ENCODE results near the gene IGSF3.
"Not testable (repeated sequence)": the region's sequence is repeated elsewhere in the genome, so short reads cannot be mapped to it uniquely, and the experiment has no call there.

GRCh38 chr1:116645802-116646672, 21.5 kb downstream of the IGSF3 start:
- not testable (repeated sequence) for TF ChIP-seq CTCF (IDR thresholded peaks at IDR 0.05; ENCODE audit: borderline replicate concordance, extremely low read depth, low read length, poor library complexity, severe bottlenecking); EZH2 (IDR thresholded peaks at IDR 0.05; ENCODE audit: borderline replicate concordance, low read depth, low read length, severe bottlenecking)
